NCI-H2081 (cell line): ENCODE results near the gene TBC1D1.

Experiments
- DNase-seq, 2 experiments: peaks; one replicate each; lab custom pipeline; 2025; lab: John Stamatoyannopoulos, UW

Gene TBC1D1

DNA sequence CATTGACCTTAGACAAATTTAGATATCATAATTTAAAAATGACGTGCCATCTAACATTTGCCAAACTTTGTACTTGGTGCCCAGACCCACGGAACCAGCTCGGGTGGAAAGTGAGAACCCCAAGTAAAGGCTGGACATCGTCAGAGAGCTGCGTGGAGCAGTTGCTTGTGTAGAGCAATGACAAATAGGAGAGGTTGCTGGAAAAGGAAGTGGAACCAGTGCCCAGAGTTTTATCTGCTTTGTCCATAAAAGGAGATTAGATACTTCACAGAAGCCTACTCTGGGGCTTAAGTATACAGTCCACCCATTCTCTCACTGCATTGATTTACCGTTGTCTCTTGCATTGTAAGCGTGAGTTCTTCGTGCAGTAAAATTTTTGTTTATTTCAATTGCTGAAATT is 5.4 kb upstream of the TBC1D1 start:
- no peak for DNase-seq

DNA sequence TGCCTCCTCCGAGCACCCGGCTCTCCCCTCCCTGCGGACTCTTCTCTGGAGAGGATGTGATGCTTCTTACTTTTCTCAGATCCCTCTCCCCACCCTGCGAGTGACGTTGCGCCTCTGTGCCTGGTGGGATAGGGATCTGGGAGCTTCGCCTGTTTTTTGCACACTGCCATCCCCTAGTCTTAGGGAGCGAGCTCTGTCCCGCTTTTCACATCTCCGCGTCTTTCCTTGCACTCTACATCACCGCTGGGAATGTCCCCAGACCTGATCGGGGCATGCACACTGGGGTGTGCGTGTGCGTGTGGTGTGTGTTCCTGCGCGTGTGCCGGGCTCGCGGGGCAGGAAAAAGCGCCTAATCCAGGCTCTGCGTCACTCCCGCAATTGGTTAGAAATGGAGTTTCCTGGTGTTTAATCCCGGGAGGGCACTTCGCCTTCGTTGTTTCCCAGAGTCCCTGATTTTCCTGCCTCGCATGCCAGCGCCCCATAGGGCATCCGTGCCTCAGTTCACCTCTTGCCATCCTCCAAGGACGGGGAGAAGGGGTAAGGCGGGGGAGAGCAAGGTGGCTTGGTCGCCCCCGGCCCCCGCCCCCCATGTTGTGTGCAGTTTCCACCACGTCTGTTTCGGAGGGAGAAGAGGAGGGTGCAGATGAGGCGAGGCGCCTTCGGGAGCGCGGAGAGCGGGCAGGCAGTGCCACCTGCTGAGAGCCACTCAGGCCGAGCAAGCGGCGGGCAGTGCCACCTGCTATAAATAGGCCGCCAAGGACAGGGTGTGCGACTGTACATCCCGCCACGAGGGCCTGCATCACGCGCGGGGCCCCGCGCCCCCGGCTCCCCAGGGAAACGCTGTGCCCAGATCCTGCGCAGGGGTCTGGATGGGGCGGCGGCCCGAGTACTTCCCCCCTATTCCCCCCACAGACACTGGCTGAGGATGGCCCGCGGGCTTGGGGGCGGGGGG is 759 bp upstream of the TBC1D1 start:
- DNase-seq, result peak; percentile 23 to 54

DNA sequence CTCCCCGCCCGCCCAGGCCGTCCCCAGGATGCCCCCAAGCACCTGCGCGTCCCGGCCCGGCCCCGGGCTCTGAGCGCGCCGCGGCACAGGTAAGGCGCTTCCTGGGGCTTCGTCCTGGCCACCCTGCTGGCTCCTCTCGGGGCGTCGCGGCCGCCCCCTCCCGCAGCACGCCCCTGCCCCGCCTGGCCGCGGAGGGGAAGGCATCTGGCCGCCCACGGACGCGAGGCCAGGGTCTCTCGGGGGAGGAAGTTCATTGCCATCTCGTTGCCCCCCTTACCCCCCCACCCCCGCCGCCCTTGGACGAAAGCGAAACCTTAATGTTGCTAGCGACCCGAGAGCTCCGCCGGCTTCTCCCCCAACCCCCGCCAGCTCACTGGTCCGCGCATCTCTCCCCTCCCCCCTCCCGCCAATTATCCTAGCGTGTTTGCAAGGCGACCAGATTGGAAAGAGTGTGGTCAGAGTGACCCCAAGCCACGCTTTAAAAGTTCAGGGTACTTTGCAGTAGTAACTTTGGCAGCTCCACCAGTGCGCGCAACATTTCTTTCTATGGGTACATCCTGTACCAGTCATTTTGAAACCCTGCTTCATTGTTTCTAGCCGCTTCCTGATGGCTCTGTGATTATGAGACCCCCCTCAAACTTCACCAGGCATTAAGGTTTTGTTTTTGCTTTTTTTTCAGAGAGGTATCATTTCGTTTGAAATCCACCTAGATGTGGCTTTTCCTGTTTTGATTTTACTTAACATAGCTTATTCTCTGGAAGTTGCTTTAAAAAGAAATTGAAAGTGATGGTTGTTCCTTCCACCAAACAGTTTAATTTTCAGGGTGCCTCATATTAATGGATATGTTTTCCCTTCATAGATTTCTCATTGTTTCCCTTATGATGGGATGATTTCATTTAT is 626 bp downstream of the TBC1D1 start:
- DNase-seq, result peak; percentile 51 to 64

DNA sequence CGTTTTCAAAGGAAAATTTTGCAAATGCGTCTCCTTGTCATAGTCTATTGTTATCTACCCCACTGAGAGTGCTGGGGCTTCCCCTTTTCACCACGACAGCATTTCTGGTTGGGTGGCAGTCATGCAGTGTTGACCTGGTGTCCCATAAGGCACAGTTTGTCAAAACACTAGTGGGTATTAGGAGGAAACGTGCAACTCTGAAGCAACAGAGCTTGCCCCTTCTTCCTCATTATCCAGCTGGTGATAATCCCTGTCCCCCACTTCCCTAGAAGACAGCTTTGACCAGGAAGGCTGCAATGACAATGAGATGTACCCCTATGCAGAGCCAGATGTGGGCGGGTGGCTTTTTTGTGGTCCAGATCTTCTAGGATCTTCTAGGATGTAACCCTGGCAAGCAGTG is 1.8 kb downstream of the TBC1D1 start:
- no peak for DNase-seq

DNA sequence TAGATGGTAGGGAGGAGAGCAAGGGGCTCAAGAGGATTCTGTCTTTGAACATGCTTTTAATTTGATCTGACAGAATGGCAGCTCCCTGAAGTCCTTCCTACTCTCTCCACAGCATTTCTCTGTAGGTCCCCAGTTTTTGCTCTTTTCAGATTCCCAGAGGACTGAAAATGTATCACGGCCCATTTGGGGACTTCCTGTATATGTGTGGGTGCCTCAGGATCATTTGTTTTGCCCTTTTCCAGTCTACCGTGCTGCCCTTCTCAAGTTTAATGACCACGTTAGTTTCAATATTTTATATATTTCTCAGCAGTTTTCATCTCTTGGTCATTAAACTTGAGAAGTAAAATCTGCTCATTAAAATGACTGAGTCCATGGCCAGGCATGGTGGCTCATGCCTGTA is 2.3 kb downstream of the TBC1D1 start:
- DNase-seq, result no peak

DNA sequence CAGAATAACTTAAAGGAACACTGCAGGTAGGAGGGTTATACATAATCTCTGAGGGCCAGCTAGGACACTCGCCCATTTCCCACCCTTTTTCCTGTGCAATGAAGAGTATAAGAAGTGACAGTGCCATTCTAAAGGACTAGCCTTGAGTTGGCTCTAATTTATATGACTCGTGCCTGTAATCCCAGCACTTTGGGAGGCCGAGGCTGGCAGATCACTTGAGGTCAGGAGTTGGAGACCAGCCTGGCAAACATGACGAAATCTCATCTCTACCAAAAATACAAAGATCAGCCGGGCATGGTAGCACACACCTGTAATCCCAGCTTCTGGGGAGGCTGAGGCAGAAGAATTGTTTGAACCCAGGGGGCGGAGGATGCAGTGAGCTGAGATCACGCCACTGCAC is 4.4 kb downstream of the TBC1D1 start:
- DNase-seq, result no peak

DNA sequence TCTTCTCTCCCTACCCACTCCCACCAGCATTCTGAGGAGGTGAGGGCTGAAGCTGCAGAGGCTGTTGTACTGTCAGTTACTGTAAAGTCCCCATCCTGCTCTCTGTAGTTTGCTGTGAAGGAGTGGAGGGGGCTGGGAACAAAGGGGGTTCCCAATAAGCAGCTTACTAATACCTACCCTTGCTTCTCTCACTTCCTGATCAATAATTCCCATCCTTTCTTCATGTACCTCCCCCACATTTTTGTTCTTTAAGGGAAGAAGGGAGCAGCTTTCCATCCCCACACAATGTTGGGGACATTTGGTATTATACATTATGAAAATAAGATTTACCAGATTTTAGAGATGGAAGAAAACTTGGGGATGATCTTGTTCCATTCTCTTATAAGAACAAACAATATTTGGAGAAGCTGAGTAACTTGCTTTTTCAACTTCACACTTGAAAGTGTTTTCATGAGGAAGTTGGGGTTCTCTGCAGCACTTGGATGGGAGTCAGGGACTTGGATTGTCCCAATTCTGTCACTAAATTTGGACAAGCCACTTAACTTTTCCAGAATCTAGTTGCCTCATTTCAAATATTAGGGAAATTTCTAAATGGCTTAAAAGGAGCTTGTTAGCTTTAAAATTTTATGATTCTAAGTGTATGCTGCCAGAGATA is 5.4 kb downstream of the TBC1D1 start:
- DNase-seq, result no peak

DNA sequence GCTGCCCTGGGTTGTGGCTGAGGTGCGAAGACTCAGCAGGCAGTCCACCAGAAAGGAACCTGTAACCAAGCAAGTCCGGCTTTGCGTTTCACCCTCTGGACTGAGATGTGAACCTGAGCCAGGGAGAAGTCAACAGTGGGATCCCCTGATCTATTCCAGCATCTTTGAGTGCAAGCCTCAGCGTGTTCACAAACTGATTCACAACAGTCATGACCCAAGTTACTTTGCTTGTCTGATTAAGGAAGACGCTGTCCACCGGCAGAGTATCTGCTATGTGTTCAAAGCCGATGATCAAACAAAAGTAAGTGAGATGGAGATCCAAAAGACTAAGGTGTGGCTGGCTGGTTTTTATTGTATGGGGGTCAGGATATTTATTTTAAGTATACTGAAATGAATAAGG is 11.3 kb downstream of the TBC1D1 start:
- no peak for DNase-seq

DNA sequence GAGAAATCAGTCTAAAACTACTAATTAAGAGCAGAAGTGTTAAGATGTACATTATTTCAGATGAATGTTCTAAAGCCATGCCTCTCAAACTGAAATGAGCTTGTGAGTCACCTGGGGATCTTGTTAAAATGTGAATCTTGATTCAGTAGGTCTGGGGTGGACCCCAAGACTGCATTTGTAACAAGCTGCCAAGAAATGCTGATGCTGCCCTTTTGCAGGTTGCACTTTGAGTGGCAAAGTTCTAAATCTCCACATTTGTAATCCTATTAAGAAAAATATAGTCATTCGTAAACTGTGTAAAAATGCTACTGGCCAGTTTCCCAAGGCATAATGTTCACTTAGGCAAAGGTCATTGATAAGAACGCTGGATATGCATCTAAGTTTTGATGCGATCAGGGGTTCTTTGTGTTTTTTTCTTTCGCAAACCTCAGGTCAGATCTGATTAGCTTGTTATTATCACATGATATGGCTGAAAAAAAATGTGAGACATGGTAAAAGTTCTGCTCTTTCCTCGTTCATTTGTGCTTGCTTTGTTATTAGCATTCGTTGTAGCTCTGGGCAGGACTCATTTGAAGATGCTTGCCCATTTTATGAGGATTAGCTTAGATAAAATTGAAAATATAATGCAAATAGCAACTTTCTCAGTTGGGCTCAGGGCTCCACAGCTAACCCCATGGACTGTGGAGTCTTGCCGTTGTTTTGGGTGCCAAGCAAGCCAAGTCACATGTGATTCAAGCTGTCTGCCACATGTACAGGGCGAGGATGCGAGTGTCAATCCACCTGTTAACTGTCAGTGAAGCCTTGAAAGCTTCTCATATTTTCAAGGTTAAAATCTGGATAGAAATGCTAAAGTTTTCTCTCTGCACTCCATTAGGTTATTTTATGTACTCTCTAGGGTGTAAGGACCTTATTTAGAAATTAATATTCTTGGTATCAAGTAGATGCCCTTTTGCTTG is 12.1 kb downstream of the TBC1D1 start:
- DNase-seq, result no peak

DNA sequence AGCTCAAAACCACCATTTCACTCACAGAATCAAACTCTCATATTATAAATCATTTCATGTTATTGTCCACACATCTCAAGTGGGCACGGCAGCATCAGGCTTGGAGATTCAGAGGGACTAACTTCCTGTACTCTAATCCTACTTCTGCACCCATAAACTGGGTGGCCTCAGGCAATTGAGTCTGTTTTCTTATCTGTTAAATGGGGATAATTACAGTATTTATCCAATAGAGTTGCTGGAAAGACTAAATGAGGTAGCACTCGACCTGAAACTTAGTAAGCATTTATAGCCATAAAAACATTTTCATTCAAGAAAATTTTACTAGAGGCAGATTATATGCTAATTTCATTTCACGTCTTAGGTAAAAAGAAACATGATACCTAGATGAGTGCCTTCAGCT is 13.0 kb downstream of the TBC1D1 start:
- peak in 1 of 2 experiments; percentile 54 for DNase-seq

DNA sequence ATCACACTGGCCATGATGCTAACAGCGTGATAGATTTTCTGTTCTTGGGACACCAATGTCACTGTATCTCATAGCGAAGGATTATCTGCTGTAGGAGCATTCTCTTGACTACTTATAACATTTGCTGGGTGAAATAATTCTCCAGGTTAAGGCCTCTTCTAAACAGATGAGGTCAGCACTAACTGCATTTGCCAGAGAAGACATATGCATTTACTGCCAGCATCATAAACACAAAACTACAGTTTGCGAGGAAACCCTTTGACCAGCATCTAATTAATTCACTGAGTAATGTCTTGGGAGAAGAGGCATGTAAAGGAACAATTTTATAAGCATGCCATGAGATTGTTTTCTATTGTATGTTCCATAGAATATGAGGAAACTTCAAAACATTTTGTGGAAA is 13.9 kb downstream of the TBC1D1 start:
- no peak for DNase-seq

DNA sequence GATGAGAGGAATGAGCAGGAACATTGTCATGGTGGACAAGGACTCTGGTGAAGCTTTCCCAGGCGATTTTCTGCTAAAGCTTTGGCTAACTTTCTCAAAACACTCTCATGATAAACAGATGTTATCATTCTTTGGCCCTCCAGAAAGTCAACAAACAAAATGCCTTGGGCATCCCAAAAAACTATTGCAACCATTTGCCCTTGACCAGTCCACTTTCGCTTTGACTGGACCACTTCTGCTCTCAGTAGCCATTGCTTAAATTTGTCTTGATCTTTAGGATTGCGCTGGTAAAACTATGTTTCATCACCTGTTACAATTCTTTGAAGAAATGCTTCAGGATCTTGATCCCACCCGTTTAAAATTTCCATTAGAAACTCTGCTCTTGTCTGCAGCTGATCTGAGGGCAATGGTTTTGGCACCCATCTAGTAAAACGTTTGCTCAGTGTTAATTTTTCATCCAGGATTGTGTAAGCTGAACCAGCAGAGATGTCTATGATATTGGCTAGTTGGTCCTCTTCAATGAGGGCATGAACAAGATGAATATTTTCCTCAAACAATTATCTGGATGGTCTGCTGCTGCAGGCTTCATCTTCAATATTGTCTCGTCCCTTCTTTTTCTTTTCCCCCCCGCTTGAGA is 14.8 kb downstream of the TBC1D1 start:
- DNase-seq, result no peak

DNA sequence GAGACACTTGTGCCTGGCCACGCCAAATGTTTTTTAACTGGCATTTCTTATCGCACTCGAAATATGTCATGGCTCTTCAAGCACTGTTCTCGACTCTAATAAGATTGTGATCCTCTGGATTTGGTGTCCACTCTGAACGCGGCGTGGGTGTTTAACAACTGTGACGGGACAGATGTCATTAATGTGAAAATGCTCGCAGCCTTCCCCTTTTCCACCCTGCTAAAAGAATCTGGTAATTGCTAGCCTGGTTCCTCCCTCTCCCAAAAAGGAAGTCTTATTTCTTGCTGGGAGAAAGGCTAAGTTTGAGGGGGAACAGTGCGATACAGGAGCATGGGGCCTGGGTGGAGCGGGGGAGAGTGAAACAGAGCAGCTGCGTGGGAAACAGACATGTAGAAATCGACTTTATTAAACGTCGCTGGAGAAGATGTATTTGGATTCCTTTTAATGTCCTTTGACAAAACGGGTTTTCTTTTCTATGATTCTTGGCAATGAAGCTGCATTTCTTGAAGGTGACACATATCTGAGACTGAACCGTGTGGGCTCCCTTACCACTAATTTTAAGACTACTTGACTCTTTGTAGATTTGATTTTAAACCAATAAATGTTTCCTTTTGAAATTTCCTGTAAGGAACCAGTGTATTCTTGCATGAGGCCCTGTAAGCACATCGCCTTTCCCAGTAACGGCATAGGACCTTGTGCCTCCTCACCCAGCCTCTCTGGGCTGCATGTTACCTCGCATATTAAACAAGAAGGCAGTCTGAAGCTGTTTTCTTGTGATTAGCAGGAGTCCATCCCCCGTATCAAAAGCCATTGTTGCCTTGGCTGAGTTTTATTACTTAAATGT is 17.8 kb downstream of the TBC1D1 start:
- no peak for DNase-seq

DNA sequence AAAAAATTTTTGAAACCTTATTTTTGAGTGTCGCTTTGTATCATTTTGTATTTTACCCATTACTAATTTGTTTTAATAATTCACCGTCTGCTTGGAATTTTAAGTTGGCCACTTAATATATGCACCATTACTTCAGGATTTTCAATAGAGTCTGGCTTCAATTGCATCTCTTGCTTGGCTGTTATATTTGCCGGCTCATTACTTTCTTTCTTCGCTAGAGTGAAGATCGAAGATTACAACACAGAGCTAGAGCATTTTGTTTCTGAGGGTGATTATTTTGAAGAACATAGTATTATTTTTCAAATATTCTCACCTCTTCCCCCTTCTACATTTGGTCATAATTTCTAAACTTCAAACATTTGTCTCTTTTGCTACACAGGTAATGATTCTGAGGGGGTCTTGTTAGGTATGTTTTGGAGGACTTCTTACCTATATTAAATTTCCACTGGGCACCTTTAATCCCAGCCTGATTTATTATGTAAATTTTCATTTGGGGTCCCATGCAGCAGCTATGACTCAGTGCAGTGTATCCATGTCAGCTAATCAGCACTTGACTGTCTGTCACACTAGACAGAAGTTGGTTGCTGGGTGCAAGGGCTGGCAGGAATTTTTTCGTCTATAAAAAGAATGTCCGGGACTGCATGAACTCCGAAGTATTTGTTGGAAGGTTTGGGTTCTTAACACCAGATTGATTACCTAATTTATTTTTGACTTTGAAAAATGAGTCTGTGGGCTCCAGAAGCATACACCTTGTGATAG is 18.6 kb downstream of the TBC1D1 start:
- DNase-seq, result no peak

DNA sequence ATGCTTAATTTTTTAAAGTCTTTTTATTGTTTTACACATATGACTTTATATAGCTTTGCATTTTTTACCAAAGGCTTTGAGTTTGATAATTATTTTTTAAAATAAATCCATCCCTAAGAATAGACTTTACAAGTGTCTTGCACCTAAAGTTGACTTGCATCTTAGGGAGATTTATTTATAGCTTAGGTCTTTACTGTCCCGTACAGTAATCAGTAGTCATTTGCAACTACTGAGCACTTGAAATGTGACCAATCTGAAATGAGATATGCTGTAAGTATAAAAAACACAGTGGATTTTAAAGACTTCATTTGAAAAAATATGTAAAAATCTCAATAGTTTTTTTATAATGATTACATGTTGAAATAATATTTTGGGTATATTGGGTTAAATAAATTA is 19.2 kb downstream of the TBC1D1 start:
- no peak for DNase-seq

DNA sequence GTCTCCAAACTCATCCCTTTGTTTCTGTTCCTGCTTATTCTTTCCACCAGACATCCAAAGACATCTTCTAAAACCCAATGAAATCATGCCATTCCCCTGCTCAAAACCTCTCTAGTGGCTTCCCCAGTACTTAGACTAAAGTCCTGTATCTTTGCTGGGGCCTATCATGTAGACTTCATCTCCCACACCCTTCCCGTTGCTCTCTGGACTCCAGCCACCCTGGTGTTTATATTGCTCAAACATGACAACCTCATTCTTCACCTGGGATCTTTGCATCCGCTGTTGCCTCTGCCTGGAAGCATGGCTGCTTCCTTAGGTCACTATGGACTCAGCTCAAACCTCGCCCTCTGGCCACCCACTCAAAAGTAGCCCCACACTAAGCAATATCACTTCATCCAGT is 23.7 kb downstream of the TBC1D1 start:
- no peak for DNase-seq

DNA sequence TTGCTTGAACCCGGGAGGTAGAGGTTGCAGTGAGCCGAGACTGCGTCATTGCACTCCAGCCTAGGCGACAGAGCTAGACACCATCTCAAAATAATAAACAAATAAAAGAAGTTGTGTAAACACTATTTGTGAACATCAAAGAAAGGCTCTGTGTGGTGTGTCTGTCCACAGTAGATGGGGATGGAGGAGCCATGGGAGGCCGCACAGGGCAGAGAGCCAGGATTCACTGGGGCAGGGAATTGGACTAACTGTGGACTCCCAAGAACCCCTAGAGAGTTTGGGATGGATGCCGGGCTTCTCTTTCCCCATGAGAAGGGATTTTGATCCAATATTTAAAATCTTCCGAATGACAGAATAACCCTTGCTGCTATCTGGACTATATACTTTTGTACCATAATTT is 26.5 kb downstream of the TBC1D1 start:
- DNase-seq, result no peak

DNA sequence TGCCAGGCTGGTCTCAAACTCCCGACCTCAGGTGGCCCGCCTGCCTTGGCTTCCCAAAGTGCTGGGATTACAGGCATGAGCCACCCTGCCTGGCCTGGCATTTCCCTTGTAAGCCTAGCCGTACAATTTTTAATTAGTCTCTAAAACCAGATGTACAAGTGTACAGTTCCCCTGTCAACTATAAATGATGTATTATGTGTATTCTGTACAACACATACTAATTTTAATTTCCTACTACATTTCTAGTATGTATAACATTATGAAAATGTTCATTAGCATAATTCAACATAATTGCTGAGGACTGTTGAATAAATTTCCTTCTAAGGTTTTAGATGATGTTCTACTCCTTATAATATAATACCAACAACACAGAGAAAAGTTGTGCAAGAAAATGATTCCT is 27.8 kb downstream of the TBC1D1 start:
- no peak for DNase-seq

DNA sequence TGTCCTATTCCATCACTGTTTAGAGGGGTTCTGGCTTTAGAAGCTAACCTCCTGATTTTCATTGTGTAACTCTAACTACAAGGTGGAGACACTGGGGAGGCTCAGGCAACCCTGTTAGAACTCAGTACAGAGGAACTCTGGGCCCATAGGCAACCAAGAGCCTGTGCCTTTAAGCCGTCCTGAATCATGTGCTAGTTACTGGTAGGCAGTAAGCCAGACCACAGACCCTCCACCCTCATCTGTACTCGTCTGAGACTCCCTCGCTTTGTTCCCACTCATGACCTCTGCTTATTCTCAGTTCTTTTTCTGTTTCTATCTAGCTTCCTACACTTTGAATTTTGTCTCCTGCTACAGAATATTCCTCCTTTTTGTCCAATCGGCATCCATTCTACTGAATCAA is 31.4 kb downstream of the TBC1D1 start:
- no peak for DNase-seq
